ENCODE data around the gene NPM1. TPM values are rescaled to one million over a fixed set of nuclear protein-coding genes. Genes with fewer than 3 reads are reported as not detected.

Gene NPM1
- total RNA-seq, 4 donors from 2014 or later, result 435 to 1,440 (median 518) TPM

- WGBS, 2 donors, result 85 to 93% methylated on average over 2 of the region's 2 CpGs
- TF ChIP-seq, protein P1, sequence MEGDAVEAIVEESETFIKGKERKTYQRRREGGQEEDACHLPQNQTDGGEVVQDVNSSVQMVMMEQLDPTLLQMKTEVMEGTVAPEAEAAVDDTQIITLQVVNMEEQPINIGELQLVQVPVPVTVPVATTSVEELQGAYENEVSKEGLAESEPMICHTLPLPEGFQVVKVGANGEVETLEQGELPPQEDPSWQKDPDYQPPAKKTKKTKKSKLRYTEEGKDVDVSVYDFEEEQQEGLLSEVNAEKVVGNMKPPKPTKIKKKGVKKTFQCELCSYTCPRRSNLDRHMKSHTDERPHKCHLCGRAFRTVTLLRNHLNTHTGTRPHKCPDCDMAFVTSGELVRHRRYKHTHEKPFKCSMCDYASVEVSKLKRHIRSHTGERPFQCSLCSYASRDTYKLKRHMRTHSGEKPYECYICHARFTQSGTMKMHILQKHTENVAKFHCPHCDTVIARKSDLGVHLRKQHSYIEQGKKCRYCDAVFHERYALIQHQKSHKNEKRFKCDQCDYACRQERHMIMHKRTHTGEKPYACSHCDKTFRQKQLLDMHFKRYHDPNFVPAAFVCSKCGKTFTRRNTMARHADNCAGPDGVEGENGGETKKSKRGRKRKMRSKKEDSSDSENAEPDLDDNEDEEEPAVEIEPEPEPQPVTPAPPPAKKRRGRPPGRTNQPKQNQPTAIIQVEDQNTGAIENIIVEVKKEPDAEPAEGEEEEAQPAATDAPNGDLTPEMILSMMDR (IDR thresholded peaks at IDR 0.05), result no peak
- no peak for TF ChIP-seq POLR2A (IDR thresholded peaks at IDR 0.05)
- intact Hi-C loops (cut with DNase I; ENCODE audit: low total_unique reads), result no loop called here
- DNase-seq (ENCODE audit: low spot score in 2 of 2), result no peak
- no peak overlapping the region for H3K4me3 ChIP-seq (ENCODE audit: low read depth, poor library complexity, severe bottlenecking)
These were observed 67.9 kb downstream of the NPM1 start for GRCh38 chr5:171455522-171455921.

DNA sequence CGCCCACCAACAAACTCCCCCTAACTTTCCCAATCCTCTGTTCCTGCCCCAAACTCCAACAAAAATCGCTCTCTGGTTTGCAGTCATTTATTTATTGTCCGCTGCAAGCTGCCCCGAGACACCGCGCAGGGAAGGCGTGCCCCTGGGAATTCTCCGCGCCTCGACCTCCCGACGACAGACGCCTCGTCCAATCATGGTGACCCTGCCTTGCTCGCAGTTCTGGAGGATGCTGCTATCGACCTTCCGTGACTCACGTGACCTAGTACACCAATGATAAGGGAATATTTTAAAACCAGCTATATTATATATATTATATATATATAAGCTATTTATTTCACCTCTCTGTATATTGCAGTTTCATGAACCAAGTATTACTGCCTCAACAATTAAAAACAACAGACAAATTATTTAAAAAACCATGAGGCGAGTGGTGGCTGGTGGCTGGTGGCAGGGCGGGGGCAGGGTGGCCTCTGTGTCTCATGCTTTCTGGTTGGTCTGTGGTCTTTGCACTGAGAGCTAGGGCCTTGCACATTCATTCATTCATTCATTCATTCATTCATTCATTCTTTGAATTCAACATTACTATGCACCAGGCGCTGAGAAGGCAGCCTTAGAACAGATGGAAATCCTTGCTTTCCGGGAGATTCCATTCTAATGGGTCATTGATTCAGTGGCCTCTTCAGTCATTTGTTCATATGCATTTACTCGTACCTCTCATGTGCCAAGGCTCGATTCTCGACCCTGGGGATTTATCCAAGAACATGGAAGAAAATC, 69.7 kb downstream of the NPM1 start:
- intact Hi-C loops (cut with DNase I; ENCODE audit: low total_unique reads), result no loop called here
- 91 to 94% methylated on average over 25 of the region's 25 CpGs for WGBS, 2 donors
- H3K4me3 ChIP-seq (ENCODE audit: low read depth, poor library complexity, severe bottlenecking), result no peak overlapping the region
- TF ChIP-seq, protein P1 (IDR thresholded peaks at IDR 0.05), result no peak
- TF ChIP-seq POLR2A (IDR thresholded peaks at IDR 0.05), result no peak
- no peak for DNase-seq (ENCODE audit: low spot score in 2 of 2)

DNA sequence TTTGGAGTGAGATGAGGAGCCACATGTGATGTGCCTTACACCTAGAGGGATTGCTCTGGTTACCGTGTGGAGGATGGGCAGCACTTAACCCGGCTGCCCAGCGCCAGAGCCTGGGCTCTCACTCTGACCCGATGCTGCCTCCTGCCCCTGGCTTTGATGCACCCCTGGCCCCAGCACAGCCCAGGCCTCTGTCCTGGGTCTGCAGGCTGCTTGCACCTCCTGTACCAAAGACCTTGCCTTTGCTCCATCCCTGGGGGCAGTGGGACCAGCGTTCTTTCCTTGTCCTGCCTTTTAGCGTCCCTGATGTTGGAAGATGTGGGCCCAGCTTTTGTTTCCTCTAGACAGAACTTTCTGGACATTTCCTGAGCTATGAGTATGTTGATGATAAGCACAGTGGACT, 72.2 kb downstream of the NPM1 start:
- TF ChIP-seq, protein P1 (IDR thresholded peaks at IDR 0.05), result no peak
- TF ChIP-seq POLR2A (IDR thresholded peaks at IDR 0.05), result no peak
- WGBS, 2 donors, result 76 to 80% methylated on average over 6 of the region's 6 CpGs
- no peak overlapping the region for H3K4me3 ChIP-seq (ENCODE audit: low read depth, poor library complexity, severe bottlenecking)
- DNase-seq (ENCODE audit: low spot score in 2 of 2), result no peak
- intact Hi-C loops (cut with DNase I; ENCODE audit: low total_unique reads), result no loop called here

Small RNA genes within 50 kb of the gene (microRNA-seq; reads per million reads assigned to microRNA genes)
- gene MIR3912 (ENCODE audit: borderline number of aligned reads in 1 of 2, borderline replicate concordance in 2 of 2), result 0 reads per million in 2 donors

Other genes with a start within 250 kb of the NPM1 start
- not detected for gene TLX3, start 78.6 kb upstream of the NPM1 start, total RNA-seq
- 1 to 10 TPM in 1 of 4 donors, under 1 TPM in 1, not detected in 2; 0.27 to 2.5 TPM for gene FGF18, start 31.8 kb downstream of the NPM1 start, total RNA-seq

Data from lower leg skin (tissue), 4 donors.